Neural cell (in vitro differentiated cells): ENCODE results near the gene JMJD1C.

Source experiments
- CTCF ChIP-seq: fragments of 450-650 bp; IDR thresholded peaks from 2 replicates; pipeline ENCODE4 v1.5.1; 2014; ENCODE audit warnings: antibody characterized with exemption, mild to moderate bottlenecking, moderate library complexity; ENCODE audit not compliant: poor library complexity, severe bottlenecking
- POLR2AphosphoS5 ChIP-seq: IDR thresholded peaks from 2 replicates; pipeline ENCODE4 v1.6.1; 2012
- RAD21 ChIP-seq: fragments of 450-650 bp; conservative IDR thresholded peaks from 2 replicates; pipeline ENCODE4 v1.6.1; 2014; ENCODE audit warnings: antibody characterized with exemption, mild to moderate bottlenecking, moderate library complexity

GRCh38 chr10:63155388-63156020 lies 310.3 kb downstream of the JMJD1C start:
- no peak for TF ChIP-seq POLR2AphosphoS5
- no peak for TF ChIP-seq RAD21
- TF ChIP-seq CTCF = no peak
